Measurements from ENCODE around the gene CD3D.

Gene CD3D

GRCh38 chr11:118342503-118343161 is at the start of gene CD3D:
CD3D (minus strand) TSS chr11:118342705; CDS start chr11:118342607, 98 bp downstream.
- DNase-seq, result no peak

GRCh38 chr11:118383657-118384056 is 41.2 kb upstream of the CD3D start:
- DNase-seq, result no peak

GRCh38 chr11:118382954-118383353 is 40.4 kb upstream of the CD3D start:
- DNase-seq, result no peak

GRCh38 chr11:118380571-118380970 is 38.1 kb upstream of the CD3D start:
- DNase-seq, result no peak

- no peak for DNase-seq
Observed at GRCh38 chr11:118379497-118379896, 37.0 kb upstream of the CD3D start.

- no peak for DNase-seq
Observed at GRCh38 chr11:118375978-118376377, 33.5 kb upstream of the CD3D start.

- DNase-seq, result no peak
Observed at GRCh38 chr11:118374729-118375128, 32.2 kb upstream of the CD3D start.

GRCh38 chr11:118373871-118374270 is 31.4 kb upstream of the CD3D start:
- DNase-seq, result no peak

- DNase-seq, result no peak
Observed at GRCh38 chr11:118373263-118373662, 30.8 kb upstream of the CD3D start.

- no peak for DNase-seq
Observed at GRCh38 chr11:118370774-118371173, 28.3 kb upstream of the CD3D start.

- no peak for DNase-seq
Observed at GRCh38 chr11:118366287-118366686, 23.8 kb upstream of the CD3D start.

- no peak for DNase-seq
Observed at GRCh38 chr11:118364956-118365615, 22.6 kb upstream of the CD3D start.

GRCh38 chr11:118359295-118359958 is 16.9 kb upstream of the CD3D start, which contains the start of gene UBE4A:
UBE4A (plus strand) TSS chr11:118359600; CDS start chr11:118365081, 5,481 bp downstream.
- DNase-seq, result peak; percentile 97

GRCh38 chr11:118358071-118358470 is 15.6 kb upstream of the CD3D start:
- DNase-seq, result no peak

- peak; percentile 7 for DNase-seq
Observed at GRCh38 chr11:118353084-118353710, 10.7 kb upstream of the CD3D start.

- no peak for DNase-seq
Observed at GRCh38 chr11:118349475-118349874, 7.0 kb upstream of the CD3D start.

GRCh38 chr11:118343981-118344515 is 1.5 kb upstream of the CD3D start, which contains the start of gene CD3G:
CD3G (plus strand) TSS chr11:118344344; CDS start chr11:118344424, 80 bp downstream.
- DNase-seq, result no peak

GRCh38 chr11:118343248-118343647 is 743 bp upstream of the CD3D start:
- DNase-seq, result no peak

GRCh38 chr11:118341815-118342489 is 553 bp downstream of the CD3D start:
- DNase-seq, result no peak

- no peak for DNase-seq
Observed at GRCh38 chr11:118341261-118341660, 1.2 kb downstream of the CD3D start.

- no peak for DNase-seq
Observed at GRCh38 chr11:118340449-118340848, 2.1 kb downstream of the CD3D start.

GRCh38 chr11:118339281-118339961 is 3.1 kb downstream of the CD3D start:
- no peak for DNase-seq
